OCI-LY7 (cell line): ENCODE results near the gene LRRFIP1. TPM values are rescaled to one million over a fixed set of nuclear protein-coding genes. Genes with fewer than 3 reads are reported as not detected.

ENCODE experiments used
- BruUV-seq: library from RNA; stranded (reverse); fragments of 400-500 nt; replicated peaks from 2 replicates; lab custom pipeline; 2021; lab: Mats Ljungman, UMichigan
- CTCF ChIA-PET: fragments of 300-600 bp; sonication (Branson Sonifier 250); formaldehyde crosslinking; loops from one replicate; lab custom pipeline; 2022; ENCODE audit warnings: antibody characterized with exemption; ENCODE audit not compliant: unreplicated experiment; lab: Charles Lee
- POLR2A ChIA-PET: fragments of 300-600 bp; sonication (Branson Sonifier 250); formaldehyde crosslinking; loops from one replicate; lab custom pipeline; 2022; ENCODE audit warnings: antibody characterized with exemption; lab: Charles Lee
- DNase-seq: peaks from one replicate; pipeline ENCODE4 v3.0.0-alpha.2; 2015; ENCODE audit warnings: low spot score
- H2AFZ ChIP-seq: fragments of 200-600 bp; sonication (generic), shearing (Covaris generic); 2 replicates; pipeline ENCODE4 v1.6.1; 2014; ENCODE audit warnings: mild to moderate bottlenecking, antibody characterized with exemption, low read length, moderate library complexity
- H3K27ac ChIP-seq: fragments of 200-600 bp; sonication (generic); 2 replicates; pipeline ENCODE4 v1.5.1; 2014; ENCODE audit warnings: mixed run types, low read depth, mild to moderate bottlenecking, moderate library complexity, low read length, inconsistent platforms; ENCODE audit not compliant: poor library complexity, severe bottlenecking
- H3K36me3 ChIP-seq: fragments of 200-600 bp; sonication (generic); 2 replicates; pipeline ENCODE4 v1.6.1; 2014; ENCODE audit warnings: mild to moderate bottlenecking, antibody characterized with exemption, low read length, moderate library complexity, mixed read lengths; ENCODE audit not compliant: insufficient read depth
- H3K4me1 ChIP-seq: fragments of 200-600 bp; sonication (generic); 2 replicates; pipeline ENCODE4 v1.5.1; 2014; ENCODE audit warnings: mild to moderate bottlenecking, low read length; ENCODE audit not compliant: insufficient read depth, poor library complexity, severe bottlenecking
- H3K4me2 ChIP-seq: fragments of 200-600 bp; sonication (generic); 2 replicates; pipeline ENCODE4 v1.6.1; 2014; ENCODE audit warnings: mild to moderate bottlenecking, low read length
- H3K4me3 ChIP-seq: fragments of 200-600 bp; sonication (generic); 2 replicates; pipeline ENCODE4 v1.5.1; 2014; ENCODE audit warnings: mild to moderate bottlenecking, low read depth, low read length; ENCODE audit not compliant: poor library complexity, severe bottlenecking
- H3K79me2 ChIP-seq: fragments of 200-600 bp; sonication (generic); 2 replicates; pipeline ENCODE4 v1.6.1; 2016; ENCODE audit warnings: low read depth, mild to moderate bottlenecking, low read length, moderate library complexity, mixed read lengths; ENCODE audit not compliant: insufficient read depth
- H3K9me2 ChIP-seq: fragments of 200-600 bp; sonication (generic); 2 replicates; pipeline ENCODE4 v1.6.1; 2016; ENCODE audit warnings: mild to moderate bottlenecking, low read length, mixed read lengths; ENCODE audit not compliant: insufficient read depth
- H3K9me3 ChIP-seq: fragments of 200-600 bp; sonication (generic); 2 replicates; pipeline ENCODE4 v1.6.1; 2014; ENCODE audit warnings: mild to moderate bottlenecking, mixed run types, low read length, mixed read lengths
- H4K20me1 ChIP-seq: fragments of 200-600 bp; sonication (generic); 2 replicates; pipeline ENCODE4 v1.6.1; 2014; ENCODE audit warnings: mild to moderate bottlenecking, antibody characterized with exemption, low read length, moderate library complexity, mixed read lengths; ENCODE audit not compliant: insufficient read depth
- CTCF ChIP-seq: fragments of 200-600 bp; sonication (generic); conservative IDR thresholded peaks from 2 replicates; pipeline ENCODE4 v1.5.1; 2014; ENCODE audit warnings: mild to moderate bottlenecking, antibody characterized with exemption, low read length, moderate library complexity, mixed read lengths
- EZH2phosphoT487 ChIP-seq: fragments of 200-600 bp; sonication (generic); IDR thresholded peaks from 2 replicates; pipeline ENCODE4 v1.6.1; 2018; ENCODE audit warnings: low read depth, borderline replicate concordance, mild to moderate bottlenecking, mixed run types, antibody characterized with exemption, low read length, moderate library complexity, mixed read lengths
- intact Hi-C: fragments of 100-400 bp; cut with micrococcal nuclease; formaldehyde crosslinking; loops from one replicate; pipeline ENCODE4 v1.10.0; 2022; ENCODE audit not compliant: unreplicated experiment
- total RNA-seq, 2 experiments: library from RNA; depleted of rRNA in 1 of 2; stranded (reverse); fragments of >200 nt in 1 of 2; shearing (Covaris generic) in 1 of 2; gene quantifications; 2 replicates each; pipeline ENCODE4 v1.2.3, GENCODE V29; 2014 to 2022

LRRFIP1 gene
- total RNA-seq, 2 experiments from 2014 or later = 95.7 to 216 TPM

- Histone ChIP-seq H3K4me1 (no peaks in the 10 kb centered on the region), H3K27ac (no peak overlapping the region), H3K4me3 (no peak overlapping the region), H3K36me3 (peaks cover 59% of the 10 kb centered on the region), H2AFZ (no peak overlapping the region), H3K4me2 (no peak overlapping the region), H4K20me1 (peaks cover 9% of the 10 kb centered on the region; the same call in 1 of the 2 replicates), H3K9me3 (no peaks in the 10 kb centered on the region), H3K9me2 (no peaks in the 10 kb centered on the region), H3K79me2 (peaks cover 65% of the 10 kb centered on the region; the same call in 1 of the 2 replicates)
- DNase-seq = no peak
- ChIA-PET CTCF (no interaction called here), POLR2A (no interaction called here)
- BruUV-seq = no TSS peak
- intact Hi-C loops = no loop called here
- TF ChIP-seq EZH2phosphoT487 (no peak), CTCF (no peak)
These were observed 104.3 kb downstream of the LRRFIP1 start for GRCh38 chr2:237731663-237732062.

GRCh38 chr2:237732070-237732469 lies 104.7 kb downstream of the LRRFIP1 start:
- H2AFZ ChIP-seq = no peak overlapping the region
- H4K20me1 ChIP-seq = peaks cover 9% of the 10 kb centered on the region; the same call in 1 of the 2 replicates
- H3K9me2 ChIP-seq = no peaks in the 10 kb centered on the region
- ChIA-PET CTCF (no interaction called here), POLR2A (no interaction called here)
- intact Hi-C loops = no loop called here
- H3K9me3 ChIP-seq = no peaks in the 10 kb centered on the region
- H3K79me2 ChIP-seq = peaks cover 63% of the 10 kb centered on the region; the same call in 1 of the 2 replicates
- no TSS peak for BruUV-seq
- DNase-seq = no peak
- H3K27ac ChIP-seq = no peak overlapping the region
- no peaks in the 10 kb centered on the region for H3K4me1 ChIP-seq
- no peak overlapping the region for H3K4me3 ChIP-seq
- TF ChIP-seq CTCF (no peak), EZH2phosphoT487 (no peak)
- H3K4me2 ChIP-seq = no peak overlapping the region
- peaks cover 61% of the 10 kb centered on the region for H3K36me3 ChIP-seq

- H3K9me3 ChIP-seq = no peaks in the 10 kb centered on the region
- H3K27ac ChIP-seq = no peak overlapping the region
- ChIA-PET POLR2A (no interaction called here), CTCF (no interaction called here)
- TF ChIP-seq CTCF (no peak), EZH2phosphoT487 (no peak)
- peaks cover 69% of the 10 kb centered on the region for H3K36me3 ChIP-seq
- no TSS peak for BruUV-seq
- no peak overlapping the region for H3K4me3 ChIP-seq
- no peak overlapping the region for H2AFZ ChIP-seq
- peaks cover 57% of the 10 kb centered on the region; the same call in 1 of the 2 replicates for H3K79me2 ChIP-seq
- H3K4me2 ChIP-seq = no peak overlapping the region
- no peak for DNase-seq
- intact Hi-C loops = no loop called here
- H4K20me1 ChIP-seq = peaks cover 9% of the 10 kb centered on the region; the same call in 1 of the 2 replicates
- no peaks in the 10 kb centered on the region for H3K9me2 ChIP-seq
- no peaks in the 10 kb centered on the region for H3K4me1 ChIP-seq
These were observed 105.5 kb downstream of the LRRFIP1 start for GRCh38 chr2:237732790-237733381.
